Stimulated activated CD8-positive, alpha-beta memory T cell treated with anti-CD3 and anti-CD28 coated beads, Interleukin-12 subunit alpha, Interleukin-12 subunit beta, amount 100 ng/mL, for 1 hour (primary cell): ENCODE measurements around the gene MUCL1.

Experiments
- DNase-seq: peaks from one replicate; pipeline ENCODE4 v3.0.0-alpha.2; 2020; ENCODE audit warnings: low read depth

The MUCL1 gene

GRCh38 chr12:54891717-54892478, 37.6 kb downstream of the MUCL1 start:
- DNase-seq, result no peak
